Measurements from ENCODE around the gene VPS51. TPM values are rescaled to one million over a fixed set of nuclear protein-coding genes. Genes with fewer than 3 reads are reported as not detected.

The VPS51 gene
- total RNA-seq, 1 donor from 2014 or later: 94.3 TPM

DNA sequence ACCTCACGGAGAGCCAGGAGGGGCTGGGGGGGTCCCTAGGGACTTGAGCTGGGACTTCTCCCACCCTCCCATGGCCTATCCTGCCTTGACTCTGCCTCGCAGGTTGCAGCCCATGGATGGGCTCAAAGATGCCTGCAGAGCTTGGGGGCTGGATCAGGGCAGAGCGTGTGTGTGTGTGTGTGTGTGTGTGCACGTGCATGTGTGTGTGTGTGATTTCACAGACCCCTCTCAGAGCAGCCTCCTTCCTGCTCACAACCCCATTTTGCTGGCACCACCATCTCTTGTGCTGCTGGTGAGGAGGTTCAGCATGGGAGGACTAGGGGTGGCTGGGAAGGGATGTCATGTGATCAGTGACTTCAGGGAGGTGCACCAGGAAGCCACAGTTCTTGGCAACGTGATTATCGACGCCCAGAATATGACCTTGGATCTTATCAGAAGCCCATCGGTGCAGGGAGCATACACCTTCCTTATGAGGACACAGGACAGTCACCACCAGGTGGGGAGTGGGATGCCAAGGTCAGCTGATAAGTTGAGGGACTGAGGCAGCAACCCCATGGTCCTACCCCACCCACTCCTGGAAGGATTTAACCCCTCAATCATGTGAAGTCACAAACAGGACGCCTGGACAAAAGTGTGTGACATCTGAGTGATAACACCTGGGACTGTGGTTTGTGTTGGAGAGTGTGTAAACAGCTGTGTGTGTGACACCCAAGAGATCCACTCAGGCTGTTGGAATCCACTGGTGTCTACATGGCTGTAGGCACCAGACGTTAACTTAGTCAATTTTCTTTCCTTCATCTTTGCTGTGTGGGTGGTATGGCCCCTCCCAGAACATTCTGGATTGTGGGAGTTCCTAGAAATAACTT, 35.8 kb upstream of the VPS51 start:
- Mint-ChIP-seq H3K27ac (ENCODE audit: unreplicated experiment) (no peak overlapping the region), H3K27me3 (ENCODE audit: low read depth) (peaks cover 9% of the 10 kb centered on the region), H3K36me3 (ENCODE audit: low read depth) (no peaks in the 10 kb centered on the region), H3K9me3 (no peaks in the 10 kb centered on the region), H3K4me1 (no peaks in the 10 kb centered on the region), H3K4me3 (no peak overlapping the region)
- no peak for TF ChIP-seq CTCF (conservative IDR thresholded peaks at IDR 0.05)
- no peak for DNase-seq (ENCODE audit: low read depth, low spot score)

GRCh38 chr11:65060913-65061408, 35.1 kb upstream of the VPS51 start:
- Mint-ChIP-seq H3K4me3 (no peak overlapping the region), H3K36me3 (ENCODE audit: low read depth) (no peaks in the 10 kb centered on the region), H3K4me1 (no peaks in the 10 kb centered on the region), H3K27ac (ENCODE audit: unreplicated experiment) (no peak overlapping the region), H3K27me3 (ENCODE audit: low read depth) (peaks cover 9% of the 10 kb centered on the region), H3K9me3 (no peaks in the 10 kb centered on the region)
- DNase-seq (ENCODE audit: low read depth, low spot score): no peak
- TF ChIP-seq CTCF (conservative IDR thresholded peaks at IDR 0.05): peak; percentile 29

DNA sequence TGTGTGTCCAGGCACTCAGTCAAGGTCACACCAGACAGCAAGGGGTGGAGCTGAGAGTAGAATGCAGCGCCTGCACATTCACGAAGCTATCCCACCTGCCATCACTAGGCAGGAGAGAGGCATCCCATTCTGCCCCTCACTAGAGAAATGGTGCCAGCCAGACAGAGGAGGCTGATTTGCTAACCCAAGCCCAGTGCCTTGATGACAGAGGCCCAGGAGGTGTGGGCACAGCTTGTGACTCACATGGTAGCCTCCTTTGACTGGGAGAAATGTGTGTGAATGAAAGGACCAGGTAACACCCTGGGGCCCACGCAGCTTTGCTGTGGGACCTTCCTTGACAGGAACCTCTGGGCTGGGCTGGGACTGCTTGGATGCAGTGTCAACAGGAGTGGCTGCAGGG, 32.5 kb upstream of the VPS51 start:
- no peak for TF ChIP-seq CTCF (conservative IDR thresholded peaks at IDR 0.05)
- no peak for DNase-seq (ENCODE audit: low read depth, low spot score)
- peaks cover 9% of the 10 kb centered on the region for H3K27me3 Mint-ChIP-seq (ENCODE audit: low read depth)
- H3K4me1 Mint-ChIP-seq: no peaks in the 10 kb centered on the region
- H3K9me3 Mint-ChIP-seq: no peaks in the 10 kb centered on the region
- H3K27ac Mint-ChIP-seq (ENCODE audit: unreplicated experiment): no peak overlapping the region
- H3K36me3 Mint-ChIP-seq (ENCODE audit: low read depth): no peaks in the 10 kb centered on the region
- no peak overlapping the region for H3K4me3 Mint-ChIP-seq

- Mint-ChIP-seq H3K4me1 (no peaks in the 10 kb centered on the region), H3K9me3 (no peaks in the 10 kb centered on the region), H3K27me3 (ENCODE audit: low read depth) (peaks cover 5% of the 10 kb centered on the region), H3K36me3 (ENCODE audit: low read depth) (no peaks in the 10 kb centered on the region), H3K27ac (ENCODE audit: unreplicated experiment) (no peak overlapping the region), H3K4me3 (no peak overlapping the region)
- TF ChIP-seq CTCF (conservative IDR thresholded peaks at IDR 0.05): no peak
- no peak for DNase-seq (ENCODE audit: low read depth, low spot score)
Observed at GRCh38 chr11:65064847-65065240, 31.2 kb upstream of the VPS51 start.

- TF ChIP-seq CTCF (conservative IDR thresholded peaks at IDR 0.05): no peak
Observed at GRCh38 chr11:65065851-65066250, 30.2 kb upstream of the VPS51 start.

More at GRCh38 chr11:65065851-65066250, 30.2 kb upstream of the VPS51 start:
- no peak for DNase-seq (ENCODE audit: low read depth, low spot score)
- Mint-ChIP-seq H3K36me3 (ENCODE audit: low read depth) (no peaks in the 10 kb centered on the region), H3K27me3 (ENCODE audit: low read depth) (peaks cover 3% of the 10 kb centered on the region), H3K4me3 (no peak overlapping the region), H3K27ac (ENCODE audit: unreplicated experiment) (no peak overlapping the region), H3K4me1 (no peaks in the 10 kb centered on the region), H3K9me3 (no peaks in the 10 kb centered on the region)

All from neural crest cell (in vitro differentiated cells).